ENCODE results near the gene RHEB.

DNA sequence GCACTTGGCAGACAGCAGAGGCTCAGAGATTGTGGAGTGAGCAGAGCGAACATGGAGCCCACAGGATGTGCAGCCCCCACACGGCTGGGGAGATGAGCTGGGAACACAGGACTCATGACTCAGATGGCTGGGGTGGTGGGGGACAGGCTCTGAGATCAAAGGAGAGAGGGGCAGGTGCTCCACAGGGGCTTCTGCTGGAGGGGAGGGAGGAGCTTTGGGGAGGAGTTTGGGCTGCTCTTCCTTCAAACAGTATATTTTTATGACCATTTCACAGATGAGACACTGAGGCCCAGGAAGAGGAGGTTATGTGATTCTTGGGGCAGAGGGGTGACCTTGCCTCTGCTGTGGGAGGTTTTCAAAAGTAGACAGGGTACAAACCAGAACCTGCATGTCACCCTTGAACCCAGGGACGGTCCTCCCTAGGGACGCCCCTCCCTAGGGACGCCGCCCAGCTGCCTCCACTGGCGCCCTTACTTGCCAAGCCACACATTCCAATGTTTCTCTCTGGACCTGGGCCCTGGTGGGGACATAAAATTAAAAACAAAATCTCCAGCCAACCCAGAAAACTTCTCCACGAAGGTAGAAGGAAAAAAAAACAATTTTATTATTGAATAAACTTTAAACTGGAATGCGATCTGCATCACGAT is 78.8 kb downstream of the RHEB start:
- no peak for TF ChIP-seq GATA3 (IDR thresholded peaks at IDR 0.05; ENCODE audit: low read depth, low read length)
- no peak for TF ChIP-seq GATA2 (IDR thresholded peaks at IDR 0.05; ENCODE audit: low read depth, low read length)
